Activated effector memory CD4-positive, alpha-beta T cell treated with anti-CD3 and anti-CD28 coated beads, Interleukin-2, amount 50 U/mL, for 16 hours (primary cell): ENCODE data around the gene SCCPDH.

Experiments used
- DNase-seq: peaks from one replicate; pipeline ENCODE4 v3.0.0-alpha.2; 2020

The SCCPDH gene

GRCh38 chr1:246753670-246754535 is 29.7 kb downstream of the SCCPDH start:
- peak; percentile 79 for DNase-seq

- DNase-seq, result no peak
Measured at GRCh38 chr1:246755419-246755818, 31.2 kb downstream of the SCCPDH start.

DNA sequence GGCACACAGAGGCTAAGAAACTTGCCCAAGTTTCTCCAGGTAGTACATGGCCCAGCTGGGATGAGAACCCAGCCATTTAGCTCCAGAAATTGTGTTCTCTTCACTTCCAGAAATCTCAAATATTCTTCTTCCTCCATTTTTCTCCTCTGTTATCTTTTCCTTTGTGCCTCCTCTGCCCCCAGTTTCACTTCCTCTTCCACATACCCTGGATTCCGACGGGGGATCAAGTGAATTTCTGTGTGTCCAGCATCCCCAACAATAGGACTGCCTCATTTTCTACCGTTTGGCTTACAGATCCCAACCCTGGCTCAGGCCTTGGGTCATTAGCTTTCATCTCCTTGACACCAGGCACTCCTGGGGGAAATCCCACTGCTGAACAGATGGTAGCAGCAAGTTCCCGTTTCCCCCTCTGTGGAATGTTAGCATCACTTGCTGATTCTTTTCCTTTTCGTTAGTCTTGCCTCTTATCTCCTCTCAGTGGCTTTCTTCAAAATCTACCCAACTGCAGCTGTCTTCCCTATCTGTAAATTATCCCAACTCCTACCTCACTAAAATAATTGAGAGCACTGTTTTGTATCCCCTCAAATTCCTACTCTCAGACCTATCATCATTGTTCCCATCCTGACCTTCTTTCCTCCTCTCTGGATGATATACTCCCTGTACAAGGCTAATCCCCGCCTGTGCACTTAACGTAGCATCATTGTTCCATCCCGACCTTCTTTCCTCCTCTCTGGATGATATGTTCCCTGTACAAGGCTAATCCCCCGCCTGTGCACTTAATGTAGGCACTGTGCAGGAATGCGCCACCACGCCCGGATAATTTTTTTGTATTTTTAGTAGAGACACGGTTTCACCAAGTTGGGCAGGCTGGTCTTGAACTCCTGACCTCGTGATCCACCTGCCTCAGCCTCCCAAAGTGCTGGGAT is 36.5 kb downstream of the SCCPDH start:
- no peak for DNase-seq

DNA sequence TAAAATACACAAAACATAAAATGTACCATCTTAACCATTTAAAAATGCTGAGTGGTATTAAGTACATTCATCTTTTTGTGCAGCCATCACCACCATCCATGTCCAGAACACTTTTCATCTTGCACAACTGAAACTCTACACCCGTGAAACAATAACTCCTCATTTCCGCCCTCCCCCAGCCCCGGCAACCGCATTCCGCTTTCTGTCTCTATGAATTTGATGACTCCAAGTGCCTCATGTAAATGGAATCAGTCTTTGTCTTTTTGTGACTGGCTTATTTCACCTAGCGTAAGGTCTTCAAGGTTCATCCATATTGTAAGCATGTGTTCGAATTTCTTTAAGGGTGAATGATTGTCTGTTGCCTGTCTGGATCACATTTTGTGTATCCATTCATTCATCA is 37.2 kb downstream of the SCCPDH start:
- DNase-seq, result no peak

DNA sequence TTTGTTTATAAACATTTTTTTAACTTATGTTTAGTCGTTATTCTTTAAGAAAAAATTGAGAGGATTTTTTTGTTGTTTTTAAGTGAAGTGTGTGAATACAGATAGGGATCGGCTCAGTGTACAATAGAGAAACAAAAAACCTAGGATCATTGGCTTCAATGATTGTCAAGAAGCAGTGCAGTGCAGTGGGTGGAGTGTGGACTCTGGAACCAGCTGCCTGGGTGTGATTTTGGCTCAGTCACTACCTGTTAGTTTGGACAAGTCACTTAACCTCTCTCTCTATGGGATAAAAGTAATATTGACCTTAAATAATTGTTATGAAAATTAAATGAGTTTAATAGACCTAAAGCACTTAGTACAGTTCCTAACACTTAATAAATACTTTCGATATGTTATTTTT is 41.3 kb downstream of the SCCPDH start:
- DNase-seq, result no peak

DNA sequence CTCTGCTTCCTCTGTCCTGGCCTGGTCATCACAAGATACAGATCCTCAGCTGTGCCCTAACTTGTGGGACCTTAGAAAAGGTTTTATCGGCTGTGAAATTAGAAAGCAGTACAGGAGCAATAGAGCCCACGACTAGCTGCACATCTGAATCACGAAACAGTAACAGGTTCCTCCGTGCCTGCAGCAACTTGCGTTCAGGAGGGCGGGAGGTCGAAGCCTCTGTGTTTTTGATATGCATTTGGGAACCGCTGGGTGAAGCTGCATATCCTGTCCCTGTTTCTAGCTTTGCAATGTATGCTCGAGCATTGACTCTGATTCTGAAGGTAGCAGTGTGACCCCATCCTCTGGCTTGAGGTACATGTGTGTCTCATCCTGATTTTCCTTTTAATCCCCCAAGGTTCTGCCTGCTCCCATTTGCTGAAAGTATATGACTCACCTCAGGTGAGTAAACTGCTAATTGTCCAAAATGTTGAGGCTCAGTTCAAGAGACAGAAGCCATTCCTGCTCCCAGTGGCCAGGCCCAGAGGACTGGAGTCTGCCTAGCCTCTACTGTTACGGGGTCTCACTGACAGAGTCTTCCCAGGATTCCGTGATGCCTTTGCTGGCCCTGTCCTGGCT is 44.3 kb downstream of the SCCPDH start:
- no peak for DNase-seq

GRCh38 chr1:246769306-246769705 is 45.1 kb downstream of the SCCPDH start:
- DNase-seq, result no peak

DNA sequence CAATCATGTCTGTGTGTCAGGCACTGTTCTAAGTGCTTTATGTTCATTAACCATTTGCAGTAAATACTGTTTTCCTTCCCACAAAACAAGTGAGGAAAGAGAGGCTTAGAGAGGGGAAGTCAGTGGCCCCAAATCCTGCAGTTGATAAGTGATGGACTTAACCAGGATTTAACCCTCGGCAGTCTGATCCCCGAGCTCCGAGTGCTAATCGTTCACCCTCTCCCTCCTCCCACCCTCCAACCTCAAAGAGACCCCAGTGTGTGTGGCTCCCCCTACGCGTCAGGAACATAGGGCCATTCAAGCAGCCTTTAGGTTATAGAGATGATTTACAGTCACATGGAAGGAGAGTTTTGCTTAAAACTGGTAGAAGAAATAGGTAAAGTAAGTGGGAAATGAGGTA is 47.2 kb downstream of the SCCPDH start:
- no peak for DNase-seq

DNA sequence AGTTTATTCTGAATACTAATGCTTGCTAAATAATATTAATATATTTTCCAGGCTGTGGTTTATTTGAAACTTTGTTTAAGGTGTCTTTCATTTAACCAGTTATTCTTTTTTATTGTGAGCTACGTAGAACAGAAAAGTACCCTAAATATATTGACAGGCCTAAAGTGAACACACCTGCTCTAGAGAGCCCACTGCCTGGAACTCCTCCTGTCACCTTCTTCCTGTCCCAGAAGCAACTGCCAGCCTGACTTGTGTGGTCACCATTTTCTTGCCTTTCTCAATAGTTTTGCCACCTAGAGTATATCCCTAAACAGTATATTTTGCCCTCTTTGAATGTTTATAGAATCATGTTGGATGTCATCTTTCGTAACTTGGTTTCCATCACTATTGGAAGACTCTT is 48.5 kb downstream of the SCCPDH start:
- no peak for DNase-seq

- DNase-seq, result no peak
Measured at GRCh38 chr1:246773213-246773641, 49.0 kb downstream of the SCCPDH start.

- DNase-seq, result no peak
Measured at GRCh38 chr1:246775531-246776385, 51.5 kb downstream of the SCCPDH start.

GRCh38 chr1:246776923-246777322 is 52.7 kb downstream of the SCCPDH start:
- DNase-seq, result no peak

DNA sequence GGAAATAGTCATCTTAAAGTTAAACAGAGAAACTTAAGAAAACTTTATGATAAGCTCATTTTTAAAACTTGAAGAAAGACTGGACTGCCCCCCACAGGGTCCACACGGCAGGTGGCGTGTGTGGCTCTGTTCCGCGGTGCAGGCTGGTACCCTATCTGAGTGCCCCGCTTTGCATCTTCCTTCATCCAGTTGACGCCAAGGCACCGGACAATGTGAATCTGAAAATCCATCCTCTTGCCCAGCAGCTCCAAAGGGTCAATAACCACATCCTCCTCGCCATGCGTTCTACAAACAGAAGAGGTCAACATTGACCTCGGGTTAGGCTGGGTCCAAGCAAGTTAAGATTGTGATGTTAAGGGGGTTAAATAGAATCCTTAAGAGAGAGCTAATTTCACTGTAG is 54.5 kb downstream of the SCCPDH start:
- no peak for DNase-seq

GRCh38 chr1:246779561-246780175 is 55.5 kb downstream of the SCCPDH start:
- DNase-seq, result peak; percentile 28

DNA sequence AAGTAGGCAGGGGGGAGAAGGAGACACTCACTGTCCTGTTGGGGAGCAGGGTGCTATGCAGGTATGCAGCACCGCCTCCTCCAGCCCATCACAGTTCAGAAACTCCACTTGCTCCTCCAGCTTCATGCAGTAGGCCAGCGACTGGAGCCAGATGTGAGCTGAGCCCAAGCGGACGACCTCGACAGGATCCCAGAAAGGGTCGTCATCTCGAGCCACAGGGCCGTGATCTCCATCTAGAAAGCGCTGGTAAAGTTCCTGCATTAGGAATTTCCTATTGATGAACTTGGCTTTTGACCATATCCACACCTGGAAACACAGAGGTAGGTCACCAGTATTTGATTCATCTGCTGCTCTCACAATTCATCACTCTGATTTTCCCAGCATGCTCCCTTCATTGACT is 56.1 kb downstream of the SCCPDH start:
- DNase-seq, result no peak

GRCh38 chr1:246781212-246781611 is 57.0 kb downstream of the SCCPDH start:
- DNase-seq, result peak; percentile 50

GRCh38 chr1:246782120-246782900 is 58.1 kb downstream of the SCCPDH start:
- peak; percentile 50 for DNase-seq

GRCh38 chr1:246784621-246785493 is 60.6 kb downstream of the SCCPDH start:
- peak; percentile 55 for DNase-seq

GRCh38 chr1:246785494-246786111 is 61.4 kb downstream of the SCCPDH start:
- DNase-seq, result peak; percentile 54
